ENCODE results near the gene KRTAP17-1. TPM values are rescaled to one million over a fixed set of nuclear protein-coding genes. Genes with fewer than 3 reads are reported as not detected.
A peak's percentile ranks its signal among the peaks of the same experiment; 100 is the strongest.

The KRTAP17-1 gene, protein sequence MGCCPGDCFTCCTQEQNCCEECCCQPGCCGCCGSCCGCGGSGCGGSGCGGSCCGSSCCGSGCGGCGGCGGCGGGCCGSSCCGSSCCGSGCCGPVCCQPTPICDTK
- polyA plus RNA-seq (not detected in 3 replicates), polyA minus RNA-seq (not detected in 3 replicates)
- polyA plus RNA-seq (2011; ENCODE audit: low read depth) = not detected
- not detected in 2 replicates for polyA plus RNA-seq (2011; cell fraction: cytosol; rRNA removed)
- polyA plus RNA-seq (2011; cell fraction: nucleus; rRNA removed) = not detected in 2 replicates
- not detected in 2 replicates for polyA plus RNA-seq (2012; ENCODE audit: low replicate concordance)
- not detected for polyA minus RNA-seq (2011; cell fraction: cytosol; rRNA and poly(A)+ RNA removed)
- polyA minus RNA-seq (2011; cell fraction: nucleus; rRNA and poly(A)+ RNA removed) = not detected in 2 replicates

DNA sequence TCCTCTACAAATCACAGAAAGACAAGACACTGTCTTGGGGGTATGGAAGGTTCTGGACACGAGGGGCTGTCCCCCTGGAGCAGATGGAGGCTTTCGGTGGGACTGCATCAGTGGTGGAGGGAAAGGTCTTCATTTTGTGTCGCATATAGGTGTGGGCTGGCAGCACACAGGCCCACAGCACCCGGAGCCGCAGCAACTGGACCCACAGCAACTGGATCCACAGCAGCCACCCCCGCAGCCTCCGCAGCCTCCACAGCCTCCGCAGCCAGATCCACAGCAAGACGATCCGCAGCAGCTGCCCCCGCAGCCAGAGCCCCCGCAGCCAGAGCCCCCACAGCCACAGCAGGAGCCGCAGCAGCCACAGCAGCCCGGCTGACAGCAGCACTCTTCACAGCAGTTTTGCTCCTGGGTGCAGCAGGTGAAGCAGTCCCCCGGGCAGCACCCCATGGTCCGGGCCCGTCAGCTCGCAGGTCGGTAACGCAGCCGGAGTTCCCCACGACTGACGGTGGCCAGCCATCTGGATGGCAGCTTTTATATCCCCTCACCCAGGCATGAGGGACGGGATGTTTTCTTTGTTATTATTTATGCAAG, at the start of gene KRTAP17-1:
KRTAP17-1 (minus strand) TSS at position 507 of the 591 bp plus-strand sequence; CDS start at position 447, 60 bp downstream.
- dilution Hi-C loops (cut with MboI; ENCODE audit: extremely low pct_ligation_motif_present, low sequenced_read_pairs) = no loop called here
- Histone ChIP-seq H3K27me3 (ENCODE audit: control insufficient read depth, extremely low read depth, insufficient read depth, low read length) (no peaks in the 10 kb centered on the region), H3K9me3 (ENCODE audit: control insufficient read depth, low read depth, low read length) (no peaks in the 10 kb centered on the region), H3K4me1 (ENCODE audit: control insufficient read depth, extremely low read depth, insufficient read depth, low read length) (no peaks in the 10 kb centered on the region), H3K9ac (ENCODE audit: control insufficient read depth, extremely low read depth, insufficient read depth, low read length) (no peak within 1 kb of the TSS), H2AFZ (ENCODE audit: control insufficient read depth, low read length) (no peak within 1 kb of the TSS), H3K36me3 (ENCODE audit: control insufficient read depth in 2 of 2, extremely low read depth in 1 of 2, insufficient read depth in 2 of 2, low read length in 2 of 2) (no peaks in the 10 kb centered on the region), H3K4me2 (ENCODE audit: control insufficient read depth, extremely low read depth, insufficient read depth, low read depth, low read length) (no peak within 1 kb of the TSS), H3K79me2 (ENCODE audit: control insufficient read depth, insufficient read depth, low read length) (no peaks in the 10 kb centered on the region), H3K4me3 (ENCODE audit: control insufficient read depth in 2 of 3, extremely low read depth in 1 of 3, insufficient read depth in 2 of 3, low read depth in 1 of 3, low read length in 3 of 3) (no peak within 1 kb of the TSS), H3K9me1 (ENCODE audit: control insufficient read depth, extremely low read depth, insufficient read depth, low read length) (no peaks in the 10 kb centered on the region), H3K27ac (ENCODE audit: control insufficient read depth, insufficient read depth, low read length) (no peak within 1 kb of the TSS), H4K20me1 (ENCODE audit: control insufficient read depth, extremely low read depth, insufficient read depth, low read length) (no peaks in the 10 kb centered on the region)
- TF ChIP-seq CTCF (optimal IDR thresholded peaks at IDR 0.05 in 1 of 3, IDR thresholded peaks at IDR 0.05 in 1 of 3, conservative IDR thresholded peaks at IDR 0.05 in 1 of 3; ENCODE audit: extremely low read depth in 1 of 3, insufficient read depth in 2 of 3, low read length in 3 of 3) = no peak
- no peak for TF ChIP-seq EZH2 (IDR thresholded peaks at IDR 0.05; ENCODE audit: low read length)
- DNase-seq (ENCODE audit: low read depth, low spot score) = no peak
- FAIRE-seq = no peak

GRCh38 chr17:41363881-41364280, 48.4 kb upstream of the KRTAP17-1 start:
- dilution Hi-C loops (cut with MboI; ENCODE audit: extremely low pct_ligation_motif_present, low sequenced_read_pairs) = no loop called here
- no peak for TF ChIP-seq EZH2 (IDR thresholded peaks at IDR 0.05; ENCODE audit: low read length)
- TF ChIP-seq CTCF (optimal IDR thresholded peaks at IDR 0.05 in 1 of 3, IDR thresholded peaks at IDR 0.05 in 1 of 3, conservative IDR thresholded peaks at IDR 0.05 in 1 of 3; ENCODE audit: extremely low read depth in 1 of 3, insufficient read depth in 2 of 3, low read length in 3 of 3) = no peak
- no peak for DNase-seq (ENCODE audit: low read depth, low spot score)

More at GRCh38 chr17:41363881-41364280, 48.4 kb upstream of the KRTAP17-1 start:
- no peak overlapping the region for H2AFZ ChIP-seq (ENCODE audit: control insufficient read depth, low read length)
- H4K20me1 ChIP-seq (ENCODE audit: control insufficient read depth, extremely low read depth, insufficient read depth, low read length) = no peaks in the 10 kb centered on the region
- no peak overlapping the region for H3K27ac ChIP-seq (ENCODE audit: control insufficient read depth, insufficient read depth, low read length)
- H3K27me3 ChIP-seq (ENCODE audit: control insufficient read depth, extremely low read depth, insufficient read depth, low read length) = no peaks in the 10 kb centered on the region
- no peaks in the 10 kb centered on the region for H3K79me2 ChIP-seq (ENCODE audit: control insufficient read depth, insufficient read depth, low read length)
- no peaks in the 10 kb centered on the region for H3K9me1 ChIP-seq (ENCODE audit: control insufficient read depth, extremely low read depth, insufficient read depth, low read length)
- H3K36me3 ChIP-seq (ENCODE audit: control insufficient read depth in 2 of 2, extremely low read depth in 1 of 2, insufficient read depth in 2 of 2, low read length in 2 of 2) = no peaks in the 10 kb centered on the region
- peak; percentile 5 for FAIRE-seq
- H3K4me1 ChIP-seq (ENCODE audit: control insufficient read depth, extremely low read depth, insufficient read depth, low read length) = peaks cover 13% of the 10 kb centered on the region
- no peak overlapping the region for H3K9ac ChIP-seq (ENCODE audit: control insufficient read depth, extremely low read depth, insufficient read depth, low read length)
- H3K9me3 ChIP-seq (ENCODE audit: control insufficient read depth, low read depth, low read length) = no peaks in the 10 kb centered on the region
- no peak overlapping the region for H3K4me3 ChIP-seq (ENCODE audit: control insufficient read depth in 2 of 3, extremely low read depth in 1 of 3, insufficient read depth in 2 of 3, low read depth in 1 of 3, low read length in 3 of 3)
- no peak overlapping the region for H3K4me2 ChIP-seq (ENCODE audit: control insufficient read depth, extremely low read depth, insufficient read depth, low read depth, low read length)

Measured in keratinocyte (primary cell).